Ishikawa (cell line): Measurements from ENCODE around the gene TSPAN14.

ENCODE experiments used
- CEBPB ChIP-seq: IDR thresholded peaks from 2 replicates; pipeline ENCODE4 v1.6.1; 2012
- CREB1 ChIP-seq: IDR thresholded peaks from 2 replicates; pipeline ENCODE4 v1.6.1; 2012; ENCODE audit warnings: low read depth
- EGR1 ChIP-seq: IDR thresholded peaks from 2 replicates; pipeline ENCODE4 v1.6.1; 2012
- EP300 ChIP-seq: IDR thresholded peaks from 2 replicates; pipeline ENCODE4 v1.6.1; 2012; ENCODE audit warnings: borderline replicate concordance
- FOXM1 ChIP-seq: IDR thresholded peaks from 2 replicates; pipeline ENCODE4 v1.6.1; 2012; ENCODE audit warnings: low read depth, borderline replicate concordance
- NFIC ChIP-seq: IDR thresholded peaks from 2 replicates; pipeline ENCODE4 v1.6.1; 2012
- RAD21 ChIP-seq: IDR thresholded peaks from 2 replicates; pipeline ENCODE4 v1.6.1; 2012; ENCODE audit warnings: low read depth
- TAF1 ChIP-seq: IDR thresholded peaks from 2 replicates; pipeline ENCODE4 v1.6.1; 2012; ENCODE audit warnings: low read depth, mild to moderate bottlenecking
- TCF12 ChIP-seq: IDR thresholded peaks from 2 replicates; pipeline ENCODE4 v1.6.1; 2012; ENCODE audit warnings: low read depth
- TEAD4 ChIP-seq: IDR thresholded peaks from 2 replicates; pipeline ENCODE4 v1.6.1; 2012
- YY1 ChIP-seq: IDR thresholded peaks from 2 replicates; pipeline ENCODE4 v1.6.1; 2012; ENCODE audit warnings: low read depth
- ZBTB7A ChIP-seq: IDR thresholded peaks from 2 replicates; pipeline ENCODE4 v1.6.1; 2012; ENCODE audit warnings: low read depth
- TF ChIP-seq, protein P1 (sequence below): IDR thresholded peaks from 2 replicates; pipeline ENCODE4 v1.6.1; 2012
- TF ChIP-seq, protein P2 (sequence below): IDR thresholded peaks from 2 replicates; pipeline ENCODE4 v1.6.1; 2012
- TF ChIP-seq, protein P3 (sequence below): IDR thresholded peaks from 2 replicates; pipeline ENCODE4 v1.6.1; 2012; ENCODE audit warnings: low read depth, mild to moderate bottlenecking

The TSPAN14 gene

DNA sequence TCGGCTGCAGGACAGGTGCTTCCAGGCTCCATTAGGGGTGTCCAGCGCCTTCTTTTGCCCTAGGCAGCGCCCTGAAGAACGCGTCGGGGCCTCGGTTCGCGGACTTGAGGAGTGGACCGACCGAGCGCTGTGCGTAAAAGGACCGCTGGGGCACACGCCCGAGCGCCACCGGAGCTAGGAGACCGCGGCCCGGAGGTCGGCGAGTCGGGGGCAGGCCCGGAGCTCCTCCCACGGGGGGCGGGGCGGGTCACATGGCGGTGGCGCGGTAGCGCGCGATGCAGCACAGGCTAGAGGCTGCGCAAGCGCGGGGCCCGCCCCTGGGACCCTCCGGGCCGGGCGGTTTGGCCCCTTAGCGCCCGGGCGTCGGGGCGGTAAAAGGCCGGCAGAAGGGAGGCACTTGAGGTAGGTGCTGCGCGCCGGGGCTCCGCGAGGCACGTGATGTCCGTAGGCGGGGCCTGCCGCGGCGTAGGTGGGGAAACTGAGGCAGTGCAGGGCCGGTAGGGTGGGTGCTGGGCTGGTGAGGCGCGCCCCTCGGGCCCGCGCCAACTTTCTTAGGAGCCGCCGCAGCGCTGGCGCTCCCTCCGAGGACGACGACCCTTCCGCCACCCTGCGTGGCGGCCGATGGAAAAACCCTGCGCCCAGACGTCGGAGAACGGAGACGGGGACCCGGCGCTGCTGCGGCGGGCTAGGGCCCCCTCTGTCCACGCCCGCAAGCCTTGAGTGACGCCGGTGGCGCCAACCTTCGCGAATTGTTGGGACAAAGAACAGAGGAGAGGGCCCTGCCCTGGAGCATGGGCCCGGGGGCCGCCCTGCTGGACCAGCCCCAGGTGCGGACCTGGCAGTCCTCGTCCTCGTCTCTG lies 45.6 kb upstream of the TSPAN14 start, which contains the start of gene PRXL2A:
TSS of gene PRXL2A (plus strand) at position 310 of the 860 bp plus-strand sequence. CDS start 11,917 bp downstream, outside the sequence.
- TF ChIP-seq EGR1 (no peak; the same call in 1 of the 2 replicates), NFIC (0 out of 2 replicates have a peak, but pooled peaks have one; percentile 9), CEBPB (no peak), TEAD4 (no peak), TAF1 (peak; percentile 78), ZBTB7A (peak; percentile 92), TCF12 (peak; percentile 38; the same call in 1 of the 2 replicates), FOXM1 (no peak), EP300 (0 out of 2 replicates have a peak, but pooled peaks have one; percentile 3), CREB1 (no peak), RAD21 (no peak), YY1 (peak; percentile 65; the same call in 1 of the 2 replicates)
- TF ChIP-seq, protein P1, sequence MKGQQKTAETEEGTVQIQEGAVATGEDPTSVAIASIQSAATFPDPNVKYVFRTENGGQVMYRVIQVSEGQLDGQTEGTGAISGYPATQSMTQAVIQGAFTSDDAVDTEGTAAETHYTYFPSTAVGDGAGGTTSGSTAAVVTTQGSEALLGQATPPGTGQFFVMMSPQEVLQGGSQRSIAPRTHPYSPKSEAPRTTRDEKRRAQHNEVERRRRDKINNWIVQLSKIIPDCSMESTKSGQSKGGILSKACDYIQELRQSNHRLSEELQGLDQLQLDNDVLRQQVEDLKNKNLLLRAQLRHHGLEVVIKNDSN: peak; percentile 96
- TF ChIP-seq, protein P2, sequence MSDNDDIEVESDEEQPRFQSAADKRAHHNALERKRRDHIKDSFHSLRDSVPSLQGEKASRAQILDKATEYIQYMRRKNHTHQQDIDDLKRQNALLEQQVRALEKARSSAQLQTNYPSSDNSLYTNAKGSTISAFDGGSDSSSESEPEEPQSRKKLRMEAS: peak; percentile 77
- TF ChIP-seq, protein P3, sequence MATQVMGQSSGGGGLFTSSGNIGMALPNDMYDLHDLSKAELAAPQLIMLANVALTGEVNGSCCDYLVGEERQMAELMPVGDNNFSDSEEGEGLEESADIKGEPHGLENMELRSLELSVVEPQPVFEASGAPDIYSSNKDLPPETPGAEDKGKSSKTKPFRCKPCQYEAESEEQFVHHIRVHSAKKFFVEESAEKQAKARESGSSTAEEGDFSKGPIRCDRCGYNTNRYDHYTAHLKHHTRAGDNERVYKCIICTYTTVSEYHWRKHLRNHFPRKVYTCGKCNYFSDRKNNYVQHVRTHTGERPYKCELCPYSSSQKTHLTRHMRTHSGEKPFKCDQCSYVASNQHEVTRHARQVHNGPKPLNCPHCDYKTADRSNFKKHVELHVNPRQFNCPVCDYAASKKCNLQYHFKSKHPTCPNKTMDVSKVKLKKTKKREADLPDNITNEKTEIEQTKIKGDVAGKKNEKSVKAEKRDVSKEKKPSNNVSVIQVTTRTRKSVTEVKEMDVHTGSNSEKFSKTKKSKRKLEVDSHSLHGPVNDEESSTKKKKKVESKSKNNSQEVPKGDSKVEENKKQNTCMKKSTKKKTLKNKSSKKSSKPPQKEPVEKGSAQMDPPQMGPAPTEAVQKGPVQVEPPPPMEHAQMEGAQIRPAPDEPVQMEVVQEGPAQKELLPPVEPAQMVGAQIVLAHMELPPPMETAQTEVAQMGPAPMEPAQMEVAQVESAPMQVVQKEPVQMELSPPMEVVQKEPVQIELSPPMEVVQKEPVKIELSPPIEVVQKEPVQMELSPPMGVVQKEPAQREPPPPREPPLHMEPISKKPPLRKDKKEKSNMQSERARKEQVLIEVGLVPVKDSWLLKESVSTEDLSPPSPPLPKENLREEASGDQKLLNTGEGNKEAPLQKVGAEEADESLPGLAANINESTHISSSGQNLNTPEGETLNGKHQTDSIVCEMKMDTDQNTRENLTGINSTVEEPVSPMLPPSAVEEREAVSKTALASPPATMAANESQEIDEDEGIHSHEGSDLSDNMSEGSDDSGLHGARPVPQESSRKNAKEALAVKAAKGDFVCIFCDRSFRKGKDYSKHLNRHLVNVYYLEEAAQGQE: no peak

DNA sequence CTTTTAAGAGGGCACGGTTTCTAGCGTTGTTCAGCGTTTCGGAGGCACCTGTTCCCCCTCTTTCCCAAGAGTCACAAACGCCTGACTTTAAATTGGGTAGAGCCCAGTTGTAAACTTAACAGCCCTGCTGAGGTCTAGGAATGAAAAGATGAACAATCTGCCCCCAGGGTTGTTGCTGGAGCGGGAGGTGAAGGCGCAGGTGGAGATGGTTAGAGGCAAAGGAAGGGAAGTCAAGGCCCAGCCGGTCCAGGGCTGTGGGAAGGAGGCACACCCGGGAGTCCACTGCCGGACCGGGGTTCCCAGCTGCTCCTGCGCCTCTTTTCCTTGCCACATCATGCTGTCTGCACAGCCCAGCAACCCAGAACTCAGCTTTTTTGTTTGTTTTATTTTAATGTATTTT lies 45.0 kb upstream of the TSPAN14 start:
- no peak for TF ChIP-seq TAF1
- TF ChIP-seq YY1: no peak

DNA sequence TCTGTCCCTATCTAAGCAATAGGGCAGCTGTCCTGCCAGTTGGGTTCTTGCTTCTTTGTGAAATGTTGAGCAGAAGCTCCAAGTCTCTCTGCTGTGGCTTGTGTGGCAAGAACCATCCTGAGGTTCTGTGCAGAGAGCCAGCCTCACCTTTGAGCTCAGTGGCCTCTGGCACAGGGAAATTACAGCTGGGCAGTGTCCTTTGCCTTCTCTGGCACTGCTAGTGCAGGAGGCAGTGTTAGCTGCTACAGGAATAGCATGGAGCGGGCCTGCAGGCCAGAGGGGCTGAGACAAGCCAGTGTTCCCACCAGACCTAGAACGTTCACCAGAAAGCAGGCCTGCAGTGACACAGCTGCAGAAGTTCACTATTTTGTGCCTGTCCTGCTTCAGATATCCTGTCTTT lies 44.0 kb upstream of the TSPAN14 start:
- TF ChIP-seq TAF1: no peak
- TF ChIP-seq NFIC: no peak
- no peak for TF ChIP-seq EGR1
- TF ChIP-seq CEBPB: no peak
- no peak for TF ChIP-seq CREB1

DNA sequence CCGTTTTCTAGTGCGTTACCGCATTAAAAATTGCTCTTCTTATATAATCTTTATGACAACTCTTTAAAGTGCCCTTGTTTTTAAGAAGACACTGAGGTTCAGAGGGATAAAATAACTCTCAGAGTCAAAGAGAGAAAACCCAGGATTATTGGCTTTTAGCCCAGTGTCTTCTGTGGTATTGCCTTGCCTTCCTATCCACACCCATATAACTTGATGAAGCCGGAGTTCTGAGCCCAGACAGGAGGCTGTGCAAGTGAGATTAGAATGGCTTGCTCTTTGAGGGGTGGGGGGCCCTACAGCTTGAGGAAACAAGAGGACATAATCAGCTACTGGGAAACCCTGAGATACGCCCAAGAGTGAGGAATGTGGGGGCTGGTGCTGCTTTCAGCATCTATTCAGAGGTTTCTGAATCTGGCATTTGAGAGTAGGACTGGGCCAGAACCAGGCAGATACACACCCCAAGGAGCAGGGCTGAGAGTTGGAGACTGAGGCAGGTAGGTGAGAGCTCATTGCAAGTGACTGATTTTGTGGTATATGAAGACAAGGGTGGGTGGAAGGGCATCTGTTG lies 43.4 kb upstream of the TSPAN14 start:
- TF ChIP-seq ZBTB7A (no peak), RAD21 (no peak), TCF12 (no peak), FOXM1 (no peak), YY1 (no peak), TEAD4 (no peak), CREB1 (no peak), TAF1 (no peak), NFIC (no peak), EGR1 (no peak), EP300 (no peak), CEBPB (no peak)
- TF ChIP-seq, protein P1: no peak
- TF ChIP-seq, protein P2: no peak
- TF ChIP-seq, protein P3: no peak

DNA sequence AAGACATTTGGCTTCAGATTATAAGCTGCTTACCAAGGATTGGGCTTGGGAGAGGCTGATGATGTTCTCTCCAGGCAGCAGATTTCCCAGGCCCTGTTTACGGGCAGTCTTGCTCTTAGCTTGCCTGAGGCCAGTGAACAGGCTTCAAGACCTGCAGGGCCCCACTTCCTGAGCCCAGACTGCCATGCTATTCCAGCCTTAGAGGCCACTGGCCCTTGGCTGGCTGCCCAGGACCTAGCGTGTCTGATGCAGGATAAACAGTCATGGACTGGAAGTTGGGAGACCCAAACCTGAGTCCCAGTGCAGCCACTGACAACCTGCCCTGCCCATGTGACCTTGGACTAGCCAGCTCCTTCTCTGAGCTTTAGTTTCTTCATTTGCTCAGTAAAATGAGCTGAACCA lies 42.8 kb upstream of the TSPAN14 start:
- no peak for TF ChIP-seq TAF1
- no peak for TF ChIP-seq NFIC
- no peak for TF ChIP-seq FOXM1
- no peak for TF ChIP-seq TCF12
- TF ChIP-seq, protein P1: no peak
- no peak for TF ChIP-seq CEBPB
- no peak for TF ChIP-seq EGR1
- TF ChIP-seq, protein P2: no peak
- TF ChIP-seq ZBTB7A: no peak
- TF ChIP-seq YY1: no peak
- no peak for TF ChIP-seq TEAD4
- TF ChIP-seq CREB1: no peak
- TF ChIP-seq, protein P3: no peak
- no peak for TF ChIP-seq RAD21
- no peak for TF ChIP-seq EP300
